Endometrial microvascular endothelial cells (primary cell): ENCODE data around the gene HEXD. TPM values are rescaled to one million over a fixed set of nuclear protein-coding genes. Genes with fewer than 3 reads are reported as not detected.
"Not testable (repeated sequence)": the region's sequence is repeated elsewhere in the genome, so short reads cannot be mapped to it uniquely, and the experiment has no call there.

ENCODE experiments used
- in situ Hi-C: cut with HindIII; loops from 2 replicates; pipeline ENCODE4 v1.10.0; 2017; ENCODE audit warnings: low sequenced_read_pairs, low pct_unique_long_range_greater_than_20kb; ENCODE audit errors: inconsistent ontology term
- total RNA-seq: library from RNA; depleted of rRNA; stranded (reverse); fragments of >200 nt; gene quantifications from one replicate; pipeline ENCODE4 v1.2.3, GENCODE V29; 2015; ENCODE audit errors: inconsistent ontology term

The HEXD gene
- total RNA-seq, 1 donor from 2014 or later: 31.4 TPM

DNA sequence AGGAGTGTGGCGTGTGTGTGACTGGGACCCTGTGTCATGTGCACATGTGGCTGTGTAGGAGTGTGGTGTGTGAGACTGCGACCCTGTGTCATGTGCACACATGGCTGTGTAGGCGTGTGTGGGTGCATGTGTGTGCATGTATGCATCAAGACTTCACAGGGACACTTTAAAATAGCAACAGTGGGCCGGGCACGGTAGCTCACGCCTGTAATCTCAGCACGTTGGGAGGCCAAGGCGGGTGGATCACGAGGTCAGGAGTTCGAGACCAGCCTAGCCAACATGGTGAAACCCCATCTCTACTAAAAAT lies 36.5 kb upstream of the HEXD start:
- in situ Hi-C loops: not testable (repeated sequence)

DNA sequence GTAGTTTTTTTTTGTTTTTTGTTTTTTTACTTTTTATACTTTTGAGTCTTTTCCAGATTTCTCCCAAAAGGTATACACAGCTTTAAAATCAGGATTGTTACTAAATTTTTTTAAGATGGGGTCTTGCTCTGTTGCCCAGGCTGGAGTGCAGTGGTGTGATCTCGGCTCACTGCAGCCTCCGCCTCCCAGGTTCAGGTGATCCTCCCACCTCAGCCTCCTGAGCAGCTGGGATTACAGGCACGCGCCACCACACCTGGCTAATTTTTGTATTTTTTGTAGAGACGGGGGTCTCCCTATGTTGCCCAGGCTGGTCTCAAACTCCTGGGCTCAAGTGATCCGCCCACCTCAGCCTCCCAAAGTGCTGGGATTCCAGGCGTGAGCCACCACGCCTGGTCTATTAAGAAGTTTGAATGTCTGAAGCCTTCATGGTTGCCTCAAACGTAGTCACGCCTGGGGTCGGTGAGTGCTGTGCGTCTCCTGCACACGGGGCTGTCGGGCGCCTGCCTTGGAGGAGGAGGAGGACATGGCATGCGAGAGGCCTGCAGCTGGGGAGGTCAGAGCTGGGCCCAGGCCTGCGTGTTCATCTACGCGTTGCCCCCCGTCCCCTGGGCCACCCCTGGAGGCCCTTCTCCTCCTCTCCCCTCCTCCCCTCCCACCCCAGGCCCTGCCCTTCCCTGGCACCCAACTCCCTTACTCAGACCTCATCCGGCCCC lies 35.8 kb upstream of the HEXD start:
- in situ Hi-C loops: not testable (repeated sequence)

DNA sequence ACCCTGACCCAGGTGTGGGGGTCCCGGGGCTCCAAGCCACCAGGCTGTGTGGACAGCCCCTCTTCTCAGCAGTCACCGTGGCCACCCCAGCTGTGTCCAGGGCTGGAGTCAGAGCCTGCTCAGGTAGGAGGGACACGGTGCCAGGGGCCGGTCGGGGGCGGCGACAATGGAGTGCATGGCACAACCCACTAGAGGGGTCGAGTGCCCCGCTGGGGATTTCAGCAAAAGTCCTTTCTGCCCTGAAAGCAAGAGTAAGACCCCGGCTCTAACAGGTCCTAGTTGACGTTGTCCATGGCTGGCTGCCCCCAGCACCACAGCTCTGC lies 35.3 kb upstream of the HEXD start:
- in situ Hi-C loops: no loop called here

DNA sequence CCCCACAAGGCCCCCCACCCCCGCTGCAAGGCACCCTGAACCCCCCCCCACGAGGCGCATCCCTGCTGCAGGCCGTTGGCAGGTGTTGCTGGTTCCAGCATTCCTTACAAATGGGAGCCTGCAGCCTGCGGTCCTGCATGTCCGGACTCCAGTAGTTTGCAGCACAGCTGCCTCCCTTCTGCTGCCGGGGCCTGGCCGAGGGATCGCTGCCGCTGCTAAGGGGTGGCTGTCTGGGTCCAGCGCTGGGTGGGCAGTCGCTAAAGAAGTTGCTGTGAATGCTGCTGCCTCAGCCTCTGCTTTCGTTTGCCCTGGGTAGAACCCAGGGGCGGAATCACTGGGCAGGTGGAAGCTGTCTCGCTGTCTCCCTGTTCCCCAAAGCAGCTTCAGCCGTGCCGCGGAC lies 34.7 kb upstream of the HEXD start:
- in situ Hi-C loops: no loop called here

DNA sequence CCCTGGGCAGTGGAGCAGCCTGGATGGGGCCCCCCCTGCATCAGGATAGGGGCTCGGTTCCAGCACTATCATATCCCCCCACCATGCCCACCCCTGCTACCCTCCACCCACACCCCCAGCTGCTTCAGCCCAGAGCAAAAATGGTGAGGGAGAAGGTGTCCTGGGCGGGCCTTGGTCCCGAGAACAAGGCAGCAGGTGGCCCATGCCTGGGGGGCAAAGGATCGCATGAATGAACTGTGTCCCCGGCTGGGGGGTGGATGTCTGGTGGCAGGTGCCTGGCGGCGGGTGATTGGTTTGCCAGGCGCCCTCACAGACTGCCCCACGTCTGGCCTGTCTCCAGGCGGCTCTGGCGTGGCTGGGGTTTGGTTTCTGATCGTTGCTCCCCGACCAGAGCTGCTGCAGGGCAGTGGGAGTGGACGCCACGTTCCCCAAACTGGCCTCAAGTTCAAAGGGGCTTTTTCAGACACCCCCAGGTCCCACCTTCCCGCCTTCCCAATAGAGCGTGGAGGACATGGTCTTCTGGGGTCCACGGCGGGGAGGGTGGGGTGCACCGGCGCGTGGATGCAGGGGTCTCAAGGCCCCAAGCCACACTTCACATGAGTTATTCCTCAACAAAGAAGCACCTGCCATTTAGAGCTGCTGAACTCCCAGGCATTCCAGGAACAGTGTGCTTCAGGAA lies 34.0 kb upstream of the HEXD start:
- in situ Hi-C loops: no loop called here

DNA sequence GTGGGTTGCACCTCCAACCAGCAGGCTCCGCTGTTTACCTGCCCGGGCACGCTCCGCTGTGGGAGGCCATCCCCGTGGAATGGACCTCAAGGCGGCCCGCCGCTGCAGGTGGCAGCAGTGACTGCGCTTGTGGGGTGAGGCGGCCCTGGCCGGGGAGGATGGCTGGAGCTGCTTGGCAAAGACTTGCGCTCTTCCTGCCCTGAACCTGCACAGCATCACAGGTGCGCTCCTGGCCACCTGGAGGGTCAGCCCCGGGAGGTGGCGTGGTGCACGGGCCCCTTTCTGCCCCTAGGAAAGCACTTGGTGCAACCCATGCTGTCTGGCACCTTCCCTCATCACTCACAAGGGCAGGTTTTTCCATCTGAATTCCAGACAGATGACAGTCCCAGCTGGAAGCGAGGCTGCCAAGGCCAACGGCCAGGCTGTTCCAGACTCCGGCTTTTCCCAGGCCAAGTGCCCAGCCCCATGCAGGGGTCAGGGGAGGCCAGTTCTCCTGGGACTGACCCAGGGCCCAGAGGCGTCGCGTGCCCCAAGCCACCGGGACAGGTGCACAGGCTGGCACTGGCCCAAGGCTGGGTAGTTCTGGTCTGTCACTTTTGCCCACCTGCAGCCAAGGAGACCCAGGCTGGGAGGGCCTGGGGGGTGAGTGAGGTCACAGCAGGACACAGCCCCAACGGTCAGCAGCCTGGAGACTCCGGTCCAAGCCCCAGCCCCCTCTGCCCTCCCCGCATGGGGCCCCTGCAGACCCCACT lies 33.2 kb upstream of the HEXD start:
- in situ Hi-C loops: no loop called here

DNA sequence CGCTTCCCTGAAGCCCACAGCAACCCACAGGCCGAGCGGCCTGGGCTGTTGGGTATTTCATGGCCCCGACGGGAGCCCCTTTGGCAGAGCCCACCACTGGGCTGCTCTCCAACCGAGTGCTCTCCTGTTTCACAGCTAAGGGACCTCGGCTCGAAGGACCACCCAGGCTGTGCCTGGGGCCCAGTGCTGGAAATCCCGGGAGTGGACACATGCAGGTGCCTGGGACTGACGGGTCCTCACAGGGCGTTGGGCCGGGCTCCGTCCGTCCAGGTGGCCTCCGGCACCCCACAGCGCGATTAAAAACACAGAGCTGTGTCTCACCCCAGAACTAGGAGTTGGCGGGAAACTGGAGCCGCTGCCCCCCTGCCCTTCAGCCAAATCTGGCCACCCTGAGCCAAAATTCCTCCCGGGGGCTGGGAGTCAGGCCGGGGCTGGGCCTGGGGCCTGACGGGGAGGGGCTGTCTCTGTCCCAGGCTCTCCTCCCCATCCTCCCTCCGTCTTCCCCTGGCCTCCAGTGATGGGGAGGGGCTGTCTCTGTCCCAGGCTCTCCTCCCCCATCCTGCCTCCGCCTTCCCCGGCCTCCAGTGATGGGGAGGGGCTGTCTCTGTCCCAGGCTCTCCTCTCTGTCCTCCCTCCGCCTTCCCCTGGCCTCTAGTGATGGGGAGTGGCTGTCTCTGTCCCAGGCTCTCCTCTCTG lies 32.4 kb upstream of the HEXD start:
- in situ Hi-C loops: no loop called here

DNA sequence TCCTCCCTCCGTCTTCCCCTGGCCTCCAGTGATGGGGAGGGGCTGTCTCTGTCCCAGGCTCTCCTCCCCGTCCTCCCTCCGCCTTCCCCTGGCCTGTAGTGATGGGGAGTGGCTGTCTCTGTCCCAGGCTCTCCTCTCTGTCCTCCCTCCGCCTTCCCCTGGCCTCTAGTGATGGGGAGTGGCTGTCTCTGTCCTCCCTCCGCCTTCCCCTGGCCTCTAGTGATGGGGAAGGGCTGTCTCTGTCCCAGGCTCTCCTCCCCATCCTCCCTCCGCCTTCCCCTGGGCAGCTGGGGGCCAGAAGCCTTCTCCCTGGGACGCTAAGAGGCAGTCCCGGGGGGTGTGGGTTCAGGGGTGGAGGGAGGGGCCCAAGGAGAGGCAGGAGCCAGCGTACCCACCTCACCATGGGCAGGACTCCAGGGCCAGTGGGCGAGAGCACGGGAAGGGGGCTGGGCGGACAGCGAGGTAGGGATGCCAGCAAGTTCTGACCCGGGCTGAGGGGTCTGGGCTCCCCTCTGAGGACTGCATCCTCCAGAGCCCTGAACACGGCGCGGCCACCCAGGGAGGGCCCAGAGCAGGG lies 31.8 kb upstream of the HEXD start:
- in situ Hi-C loops: no loop called here

DNA sequence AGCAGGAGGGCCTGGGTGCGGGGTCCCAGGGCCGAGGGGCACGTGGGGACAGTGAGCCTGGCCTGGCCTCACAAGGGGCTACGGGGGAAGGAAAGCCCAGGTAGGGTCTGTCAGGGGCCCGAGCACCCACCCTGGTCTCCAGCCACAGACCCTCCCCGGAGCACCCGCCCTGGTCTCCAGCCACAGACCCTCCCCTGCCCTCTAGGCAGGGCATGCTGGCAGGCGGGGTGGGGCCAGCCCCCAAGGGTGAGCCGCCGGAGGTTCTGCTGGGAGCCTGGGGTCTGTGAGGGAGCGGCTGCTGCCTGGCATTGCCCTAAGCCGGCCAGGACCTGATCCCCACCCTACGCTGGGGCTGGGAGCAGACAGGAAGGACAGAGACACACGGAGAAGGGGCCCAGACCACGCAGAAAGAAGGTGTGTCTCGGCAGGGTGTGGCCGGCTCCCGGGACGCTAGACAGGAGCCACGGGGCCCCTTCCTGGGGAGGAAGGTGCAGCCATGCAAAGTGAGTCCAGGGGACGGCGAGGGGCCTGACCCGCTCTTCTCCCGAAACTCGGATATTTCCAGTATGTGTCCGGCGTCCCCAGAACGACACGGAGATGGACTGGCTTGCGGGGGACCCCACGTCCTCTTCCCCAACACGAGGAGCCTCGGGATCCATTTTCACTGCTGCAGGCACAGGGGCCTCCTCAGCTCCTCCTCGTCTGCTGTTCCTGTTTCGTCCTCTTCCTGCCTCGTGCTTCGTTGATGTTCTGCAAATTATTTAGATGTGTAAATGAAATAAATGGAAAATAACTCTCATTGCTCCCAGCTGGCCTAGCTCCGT lies 31.1 kb upstream of the HEXD start:
- in situ Hi-C loops: no loop called here

DNA sequence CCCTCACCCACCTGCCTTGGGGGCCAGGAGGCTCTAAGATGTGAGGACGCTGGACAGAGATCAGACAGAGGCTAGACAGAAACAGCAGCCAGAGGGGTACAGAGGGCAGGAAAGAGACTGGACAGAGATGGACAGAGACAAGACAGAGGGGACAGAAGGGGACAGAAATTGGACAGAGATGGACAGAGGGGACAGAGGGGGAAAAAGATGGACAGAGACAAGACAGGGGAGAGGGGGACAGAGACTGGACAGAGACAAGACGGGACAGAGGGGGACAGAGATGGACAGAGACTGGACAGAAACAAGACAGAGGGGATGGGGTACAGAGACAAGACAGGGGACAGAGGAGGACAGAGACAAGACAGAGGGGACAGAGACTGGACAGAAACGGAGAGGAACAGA lies 30.4 kb upstream of the HEXD start:
- in situ Hi-C loops: no loop called here

DNA sequence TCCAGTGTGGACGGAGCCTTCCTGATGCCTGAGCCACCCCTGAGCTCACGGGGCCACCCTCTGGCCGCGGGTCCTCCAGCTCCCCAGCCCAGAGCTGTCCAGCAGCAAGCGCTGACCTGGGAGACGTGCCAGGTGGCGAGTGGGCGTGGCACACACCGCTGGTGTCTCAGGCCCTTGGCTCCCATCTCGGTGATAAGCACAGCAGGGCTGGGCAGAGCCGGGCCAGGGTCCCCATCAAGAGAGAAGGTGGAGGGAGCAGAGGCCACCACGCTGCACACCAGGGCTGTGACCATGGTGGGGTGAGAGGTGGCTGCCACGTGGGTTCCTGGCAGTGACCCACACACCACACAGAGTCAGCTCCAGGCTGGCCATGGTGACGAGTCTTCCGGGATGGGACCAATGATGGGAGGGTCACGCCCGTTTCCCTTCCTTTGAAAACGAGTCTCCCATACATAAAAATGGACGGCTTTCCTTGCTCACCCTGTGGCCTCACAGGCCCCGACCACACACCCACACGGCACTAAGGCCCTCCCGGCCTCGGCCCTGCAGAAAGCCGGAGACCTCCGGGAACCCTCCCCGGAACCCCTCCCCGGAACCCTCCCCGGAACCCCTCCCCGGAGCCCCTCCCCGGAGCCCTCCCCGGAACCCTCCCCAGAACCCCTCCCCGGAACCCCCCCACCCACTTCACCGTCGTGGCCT lies 29.8 kb upstream of the HEXD start:
- in situ Hi-C loops: no loop called here

DNA sequence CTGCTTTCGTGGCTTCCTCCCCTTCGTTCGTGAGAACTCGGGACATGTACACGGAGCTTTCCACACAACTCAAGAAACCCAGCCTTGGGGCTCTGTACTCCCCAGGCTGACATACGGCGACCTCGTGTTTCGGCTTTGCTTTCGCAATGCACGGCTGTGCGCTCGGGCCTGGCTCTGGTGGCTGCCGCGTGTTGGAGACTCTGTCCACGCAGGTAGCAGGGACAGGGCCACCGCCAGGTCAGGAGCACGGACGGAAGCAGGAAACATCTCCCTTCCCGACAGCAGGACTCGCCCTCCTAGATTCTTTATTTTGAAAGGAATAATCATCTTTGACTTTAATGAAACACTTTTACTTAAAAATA lies 29.2 kb upstream of the HEXD start:
- in situ Hi-C loops: no loop called here

DNA sequence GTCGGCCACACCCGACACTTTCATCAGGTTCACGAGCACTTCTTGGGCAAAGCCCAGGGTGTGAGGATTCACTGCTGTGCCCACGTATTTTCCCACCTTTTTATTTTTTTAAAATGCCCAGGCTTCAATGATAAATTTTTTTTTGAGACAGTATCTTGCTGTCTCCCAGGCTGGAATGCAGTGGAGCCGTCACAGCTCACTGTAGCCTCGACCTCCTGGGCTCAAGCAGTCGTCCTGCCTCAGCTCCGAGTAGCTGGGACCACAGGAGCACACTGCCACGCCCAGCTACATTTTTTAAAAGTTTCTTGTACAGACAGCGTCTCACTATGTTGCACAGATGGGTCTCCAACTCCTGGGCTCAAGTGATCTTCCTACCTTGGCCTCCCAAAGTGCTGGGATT lies 28.8 kb upstream of the HEXD start:
- in situ Hi-C loops: no loop called here

DNA sequence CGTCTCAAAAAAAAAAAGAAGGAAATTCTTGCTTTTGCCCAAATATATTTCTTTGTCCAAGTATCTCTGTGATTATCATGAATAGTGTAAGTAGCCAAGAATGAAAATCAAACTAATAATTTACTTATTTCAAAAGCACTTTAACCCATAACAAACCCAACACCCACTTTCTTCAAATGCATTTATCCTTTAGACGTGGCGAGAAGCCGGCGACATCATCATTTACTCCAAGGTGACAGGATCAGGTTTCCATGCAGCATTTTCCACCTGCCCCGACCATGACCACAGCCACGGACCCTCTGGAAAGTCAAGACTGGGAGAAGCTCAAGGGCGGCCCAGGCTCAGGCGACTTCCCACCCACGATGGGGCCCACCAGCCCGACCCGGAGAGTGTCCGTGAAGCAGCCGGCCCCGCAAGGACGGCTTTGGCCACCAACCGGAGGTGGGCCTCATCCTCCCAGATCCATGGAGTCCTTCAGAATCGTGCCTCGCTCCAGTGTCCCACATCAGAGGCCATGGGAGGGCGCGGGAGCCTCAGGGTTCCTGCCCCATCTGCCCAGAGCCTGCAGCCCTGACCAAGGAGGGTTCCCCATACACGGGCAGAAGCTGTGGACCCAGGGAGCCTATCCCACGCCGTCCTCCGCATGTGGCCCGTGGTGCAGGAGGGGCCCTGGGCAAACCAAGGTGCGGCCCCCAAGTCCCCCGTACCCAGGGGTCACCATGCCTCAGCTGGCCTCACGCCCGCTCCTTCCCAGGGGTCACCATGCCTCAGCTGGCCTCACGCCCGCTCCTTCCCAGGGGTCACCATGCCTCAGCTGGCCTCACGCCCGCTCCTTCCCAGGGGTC lies 27.9 kb upstream of the HEXD start:
- in situ Hi-C loops: no loop called here

DNA sequence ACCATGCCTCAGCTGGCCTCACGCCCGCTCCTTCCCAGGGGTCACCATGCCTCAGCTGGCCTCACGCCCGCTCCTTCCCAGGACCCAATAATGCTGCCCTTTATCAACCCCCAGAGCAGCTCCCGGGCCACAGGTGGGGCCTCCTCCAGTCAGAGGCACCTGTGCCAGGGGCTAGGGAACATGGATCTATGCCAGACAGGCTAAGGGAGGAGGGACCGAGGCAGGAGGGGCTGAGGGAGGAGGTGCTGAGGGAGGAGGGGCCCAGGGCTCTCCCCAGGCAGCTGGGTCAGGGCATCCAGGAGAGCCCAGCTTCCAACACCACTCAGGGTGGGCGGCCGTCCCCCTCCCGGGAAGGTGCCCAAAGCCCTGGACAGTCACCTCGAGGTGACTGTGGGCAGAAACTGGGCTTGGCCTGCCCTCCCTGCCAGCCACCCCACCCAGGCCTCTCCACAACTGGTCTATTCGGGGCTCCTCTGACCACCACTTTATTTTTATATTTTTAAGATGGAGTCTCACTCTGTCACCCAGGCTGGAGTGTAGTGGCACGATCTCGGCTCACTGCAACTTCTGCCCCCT lies 27.2 kb upstream of the HEXD start:
- in situ Hi-C loops: no loop called here

DNA sequence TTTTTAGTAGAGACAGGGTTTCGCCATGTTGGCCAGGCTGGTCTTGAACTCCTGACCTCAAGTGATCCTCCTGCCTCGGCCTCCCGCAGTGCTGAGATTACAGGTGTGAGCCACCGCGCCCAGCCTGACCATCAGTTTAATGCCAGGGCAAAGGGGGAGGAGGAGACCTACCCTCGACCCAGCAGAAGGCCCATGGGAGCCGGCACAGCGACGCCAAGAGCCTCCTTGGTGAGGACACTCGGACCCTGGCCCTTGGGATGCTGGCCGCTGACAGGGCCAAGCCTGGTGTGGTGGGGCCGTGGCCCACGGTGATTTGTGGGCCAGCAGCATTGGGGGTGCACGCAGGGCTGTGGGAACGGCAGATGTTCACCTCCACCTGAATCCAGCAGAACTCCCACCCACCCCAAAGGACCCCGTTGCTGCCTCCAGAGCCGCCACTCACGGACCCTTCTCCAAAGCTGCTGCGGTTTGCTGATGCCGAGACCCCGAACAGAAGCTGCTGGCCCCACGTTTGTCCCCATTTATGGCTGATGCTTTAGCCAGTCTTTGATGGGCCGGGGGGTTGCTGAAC lies 26.6 kb upstream of the HEXD start:
- in situ Hi-C loops: no loop called here
